Measurements from ENCODE around the gene TBC1D20.

DNA sequence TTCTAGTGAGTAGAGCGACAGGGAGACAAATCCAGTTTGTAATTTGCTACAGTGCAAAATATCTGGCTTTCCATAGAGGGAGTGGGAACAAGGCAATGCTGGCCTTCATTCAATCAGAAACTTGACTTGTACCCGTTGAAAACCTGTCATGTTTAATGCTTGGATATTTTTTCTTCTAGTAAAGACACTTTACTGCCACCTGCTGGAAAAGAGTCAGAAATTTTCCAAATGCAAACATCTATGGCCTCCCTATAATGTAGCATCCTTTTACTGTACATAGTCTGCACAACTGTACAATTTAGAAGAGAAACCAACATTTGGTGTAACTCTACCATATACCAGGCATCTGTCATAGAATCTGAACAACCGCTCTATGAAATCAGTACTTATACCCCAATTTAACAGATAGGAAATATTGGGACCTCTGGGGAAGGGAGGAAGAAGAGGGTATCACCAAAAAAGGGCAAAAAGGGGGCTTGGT lies 16.7 kb upstream of the TBC1D20 start:
- peak; percentile 86 for TF ChIP-seq CTCF (conservative IDR thresholded peaks at IDR 0.05; ENCODE audit: low read depth, low read length)
- TF ChIP-seq EZH2 (IDR thresholded peaks at IDR 0.05; ENCODE audit: low read length, unreplicated experiment): no peak
- TF ChIP-seq EZH2phosphoT487 (IDR thresholded peaks at IDR 0.05; ENCODE audit: borderline replicate concordance, low read length): no peak
